ENCODE results near the gene TNFSF13.
A peak's percentile ranks its signal among the peaks of the same experiment; 100 is the strongest.

Gene TNFSF13, protein sequence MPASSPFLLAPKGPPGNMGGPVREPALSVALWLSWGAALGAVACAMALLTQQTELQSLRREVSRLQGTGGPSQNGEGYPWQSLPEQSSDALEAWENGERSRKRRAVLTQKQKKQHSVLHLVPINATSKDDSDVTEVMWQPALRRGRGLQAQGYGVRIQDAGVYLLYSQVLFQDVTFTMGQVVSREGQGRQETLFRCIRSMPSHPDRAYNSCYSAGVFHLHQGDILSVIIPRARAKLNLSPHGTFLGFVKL

DNA sequence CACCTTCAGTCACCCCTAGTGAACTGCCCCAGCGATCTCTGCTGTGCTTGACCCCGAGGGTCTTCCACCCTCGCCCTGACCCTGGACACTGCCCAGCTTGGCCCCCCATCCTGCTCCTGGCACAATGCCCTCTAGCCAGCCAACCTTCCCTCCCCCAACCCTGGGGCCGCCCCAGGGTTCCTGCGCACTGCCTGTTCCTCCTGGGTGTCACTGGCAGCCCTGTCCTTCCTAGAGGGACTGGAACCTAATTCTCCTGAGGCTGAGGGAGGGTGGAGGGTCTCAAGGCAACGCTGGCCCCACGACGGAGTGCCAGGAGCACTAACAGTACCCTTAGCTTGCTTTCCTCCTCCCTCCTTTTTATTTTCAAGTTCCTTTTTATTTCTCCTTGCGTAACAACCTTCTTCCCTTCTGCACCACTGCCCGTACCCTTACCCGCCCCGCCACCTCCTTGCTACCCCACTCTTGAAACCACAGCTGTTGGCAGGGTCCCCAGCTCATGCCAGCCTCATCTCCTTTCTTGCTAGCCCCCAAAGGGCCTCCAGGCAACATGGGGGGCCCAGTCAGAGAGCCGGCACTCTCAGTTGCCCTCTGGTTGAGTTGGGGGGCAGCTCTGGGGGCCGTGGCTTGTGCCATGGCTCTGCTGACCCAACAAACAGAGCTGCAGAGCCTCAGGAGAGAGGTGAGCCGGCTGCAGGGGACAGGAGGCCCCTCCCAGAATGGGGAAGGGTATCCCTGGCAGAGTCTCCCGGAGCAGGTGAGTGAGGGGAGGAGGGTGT, at the start of gene TNFSF13:
Gene TNFSF13 (plus strand): TSS at position 207 of the 776 bp plus-strand sequence. CDS start 290 bp downstream, at position 497.
- no peak for DNase-seq

DNA sequence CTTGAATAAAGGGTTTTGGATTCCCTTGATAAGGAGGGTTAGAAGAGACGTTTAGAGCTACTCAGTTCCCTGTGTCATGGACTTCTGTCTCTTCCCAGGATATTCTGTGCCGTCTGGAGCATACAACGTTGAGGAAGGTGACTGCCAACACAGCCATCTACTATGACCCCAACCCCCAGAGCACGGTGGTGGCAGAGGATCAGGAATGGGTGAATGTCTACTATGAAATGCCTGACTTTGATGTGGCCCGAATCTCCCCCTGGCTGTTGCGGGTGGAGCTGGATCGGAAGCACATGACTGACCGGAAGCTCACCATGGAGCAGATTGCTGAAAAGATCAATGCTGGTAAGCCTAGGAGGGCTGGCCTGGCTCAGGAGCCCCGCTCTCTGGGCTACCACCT, 49.7 kb upstream of the TNFSF13 start:
- no peak for DNase-seq

DNA sequence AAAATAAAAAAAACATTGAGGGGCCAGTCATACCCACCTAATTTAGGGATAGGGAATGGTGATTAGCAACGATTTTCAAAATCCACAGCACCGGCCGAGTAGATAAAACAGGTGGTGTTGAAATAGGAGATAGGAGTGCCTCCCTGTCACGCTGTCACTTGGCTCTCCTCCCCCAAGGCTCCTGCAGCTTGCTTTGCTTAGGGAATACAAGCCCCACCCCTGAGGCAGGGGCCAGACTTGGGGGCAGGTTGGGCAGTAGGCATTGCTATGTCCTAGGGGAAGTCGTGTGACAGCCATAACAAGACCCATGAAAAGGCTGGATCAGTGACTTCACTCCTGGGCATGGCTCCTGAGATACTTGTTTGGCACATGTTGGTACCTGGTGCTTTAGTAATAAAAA, 48.6 kb upstream of the TNFSF13 start:
- no peak for DNase-seq

DNA sequence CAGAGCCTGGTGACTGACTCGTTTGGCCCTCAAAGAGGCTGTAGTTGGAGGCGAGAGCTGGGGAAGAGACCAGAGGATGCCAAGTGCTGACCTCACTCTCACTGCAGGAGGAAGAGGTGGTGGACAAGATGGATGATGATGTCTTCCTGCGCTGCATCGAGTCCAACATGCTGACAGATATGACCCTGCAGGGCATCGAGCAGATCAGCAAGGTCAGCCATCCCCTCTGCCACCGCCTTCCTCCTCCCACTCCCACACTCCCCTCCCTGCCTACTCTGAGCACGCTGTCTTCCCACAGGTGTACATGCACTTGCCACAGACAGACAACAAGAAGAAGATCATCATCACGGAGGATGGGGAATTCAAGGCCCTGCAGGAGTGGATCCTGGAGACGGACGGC, 47.4 kb upstream of the TNFSF13 start:
- DNase-seq: no peak

DNA sequence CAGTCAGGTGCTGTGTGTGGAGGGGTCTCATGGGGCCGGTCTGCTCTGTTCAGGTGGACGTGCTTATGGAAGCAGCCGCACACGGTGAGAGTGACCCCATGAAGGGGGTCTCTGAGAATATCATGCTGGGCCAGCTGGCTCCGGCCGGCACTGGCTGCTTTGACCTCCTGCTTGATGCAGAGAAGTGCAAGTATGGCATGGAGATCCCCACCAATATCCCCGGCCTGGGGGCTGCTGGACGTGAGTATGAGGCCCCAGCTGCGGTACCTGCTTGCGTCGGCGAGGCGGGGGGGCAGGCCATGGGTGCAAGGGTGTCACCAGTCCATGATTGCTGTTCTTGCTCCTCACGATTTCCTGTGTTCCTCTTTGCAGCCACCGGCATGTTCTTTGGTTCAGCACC, 46.4 kb upstream of the TNFSF13 start:
- DNase-seq: no peak

DNA sequence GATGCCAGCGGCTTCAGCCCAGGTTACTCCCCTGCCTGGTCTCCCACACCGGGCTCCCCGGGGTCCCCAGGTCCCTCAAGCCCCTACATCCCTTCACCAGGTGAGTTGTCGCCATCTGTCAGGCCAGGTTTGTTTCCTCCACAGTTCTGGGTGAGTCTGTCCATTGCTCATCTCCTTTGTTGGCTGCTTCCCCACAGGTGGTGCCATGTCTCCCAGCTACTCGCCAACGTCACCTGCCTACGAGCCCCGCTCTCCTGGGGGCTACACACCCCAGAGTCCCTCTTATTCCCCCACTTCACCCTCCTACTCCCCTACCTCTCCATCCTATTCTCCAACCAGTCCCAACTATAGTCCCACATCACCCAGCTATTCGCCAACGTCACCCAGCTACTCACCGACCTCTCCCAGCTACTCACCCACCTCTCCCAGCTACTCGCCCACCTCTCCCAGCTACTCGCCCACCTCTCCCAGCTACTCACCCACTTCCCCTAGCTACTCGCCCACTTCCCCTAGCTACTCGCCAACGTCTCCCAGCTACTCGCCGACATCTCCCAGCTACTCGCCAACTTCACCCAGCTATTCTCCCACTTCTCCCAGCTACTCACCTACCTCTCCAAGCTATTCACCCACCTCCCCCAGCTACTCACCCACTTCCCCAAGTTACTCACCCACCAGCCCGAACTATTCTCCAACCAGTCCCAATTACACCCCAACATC, 45.6 kb upstream of the TNFSF13 start:
- no peak for DNase-seq

DNA sequence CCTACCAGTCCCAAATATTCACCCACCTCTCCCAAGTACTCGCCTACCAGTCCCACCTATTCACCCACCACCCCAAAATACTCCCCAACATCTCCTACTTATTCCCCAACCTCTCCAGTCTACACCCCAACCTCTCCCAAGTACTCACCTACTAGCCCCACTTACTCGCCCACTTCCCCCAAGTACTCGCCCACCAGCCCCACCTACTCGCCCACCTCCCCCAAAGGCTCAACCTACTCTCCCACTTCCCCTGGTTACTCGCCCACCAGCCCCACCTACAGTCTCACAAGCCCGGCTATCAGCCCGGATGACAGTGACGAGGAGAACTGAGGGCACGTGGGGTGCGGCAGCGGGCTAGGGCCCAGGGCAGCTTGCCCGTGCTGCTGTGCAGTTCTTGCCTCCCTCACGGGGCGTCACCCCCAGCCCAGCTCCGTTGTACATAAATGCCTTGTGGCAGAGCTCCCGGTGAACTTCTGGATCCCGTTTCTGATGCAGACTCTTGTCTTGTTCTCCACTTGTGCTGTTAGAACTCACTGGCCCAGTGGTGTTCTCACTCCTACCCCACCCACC, 44.6 kb upstream of the TNFSF13 start:
- no peak for DNase-seq

DNA sequence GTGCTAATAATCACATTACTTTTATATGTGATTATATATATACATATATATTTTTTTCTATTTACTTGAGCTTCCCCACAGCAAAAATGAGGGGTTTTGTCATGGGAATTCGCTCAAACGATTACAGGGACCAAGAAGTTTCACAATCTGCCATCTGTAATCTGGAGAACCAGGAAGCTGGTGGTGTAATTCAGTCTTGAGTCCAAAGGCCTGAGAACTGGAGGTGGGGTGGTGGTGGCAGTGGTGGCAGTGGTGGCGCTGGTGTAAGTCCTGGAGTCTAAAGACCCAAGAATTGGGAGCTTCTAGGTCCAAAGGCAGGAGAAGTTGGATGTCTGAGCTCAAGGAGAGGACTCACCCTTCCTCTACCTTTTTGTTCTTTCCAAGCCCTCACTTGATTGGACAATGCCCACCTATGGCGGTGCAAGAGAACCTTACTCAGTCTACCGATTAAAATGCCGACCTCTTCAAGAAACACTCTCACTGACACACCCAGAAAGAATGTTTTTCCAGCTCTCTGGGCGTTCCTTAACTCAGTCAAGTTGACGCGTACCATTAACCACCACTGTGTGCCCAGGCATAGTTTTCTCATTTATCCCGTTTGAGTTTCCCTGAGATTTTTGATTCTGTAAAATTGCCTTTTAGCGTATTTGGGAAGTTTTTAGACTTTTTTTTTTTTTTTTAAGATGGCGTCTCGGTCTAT, 42.5 kb upstream of the TNFSF13 start:
- DNase-seq: no peak

DNA sequence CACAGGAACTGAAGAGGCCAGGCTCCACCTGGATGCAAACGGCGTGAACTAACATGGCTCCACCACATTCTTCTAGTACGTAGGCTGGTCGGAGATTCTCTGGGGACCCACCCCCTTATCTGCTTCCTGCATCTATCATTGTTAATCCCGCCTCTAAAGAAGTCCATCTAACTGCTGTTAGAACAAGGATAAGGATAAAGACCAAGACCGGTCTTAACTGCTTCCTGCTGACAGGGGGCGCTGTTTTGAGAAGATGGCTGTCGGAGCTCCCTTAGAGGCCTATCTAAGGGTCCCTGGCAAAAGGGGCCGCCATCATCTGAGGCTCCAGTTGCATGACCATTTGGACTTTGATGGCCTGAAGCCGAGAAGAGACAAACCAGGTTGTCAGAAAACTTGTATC, 35.5 kb upstream of the TNFSF13 start:
- DNase-seq: no peak

DNA sequence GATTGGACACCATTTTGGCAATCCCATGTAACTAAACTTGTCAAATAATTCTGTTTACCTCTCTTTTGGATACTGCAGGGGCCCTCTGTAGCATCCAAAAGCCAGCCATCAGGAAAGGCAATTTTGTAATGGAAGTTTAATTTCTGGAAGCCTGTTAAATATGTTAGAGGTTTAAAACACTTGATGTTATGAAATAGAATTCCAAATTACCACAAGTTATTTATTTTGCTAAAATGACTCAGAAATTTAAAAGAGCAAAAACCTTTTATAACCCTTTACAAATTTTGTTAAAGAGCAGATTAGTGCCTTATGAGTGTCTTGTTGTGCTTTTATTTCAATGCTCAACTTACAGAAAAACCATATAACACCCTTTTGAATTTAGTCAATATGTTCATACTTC, 29.7 kb upstream of the TNFSF13 start:
- no peak for DNase-seq

DNA sequence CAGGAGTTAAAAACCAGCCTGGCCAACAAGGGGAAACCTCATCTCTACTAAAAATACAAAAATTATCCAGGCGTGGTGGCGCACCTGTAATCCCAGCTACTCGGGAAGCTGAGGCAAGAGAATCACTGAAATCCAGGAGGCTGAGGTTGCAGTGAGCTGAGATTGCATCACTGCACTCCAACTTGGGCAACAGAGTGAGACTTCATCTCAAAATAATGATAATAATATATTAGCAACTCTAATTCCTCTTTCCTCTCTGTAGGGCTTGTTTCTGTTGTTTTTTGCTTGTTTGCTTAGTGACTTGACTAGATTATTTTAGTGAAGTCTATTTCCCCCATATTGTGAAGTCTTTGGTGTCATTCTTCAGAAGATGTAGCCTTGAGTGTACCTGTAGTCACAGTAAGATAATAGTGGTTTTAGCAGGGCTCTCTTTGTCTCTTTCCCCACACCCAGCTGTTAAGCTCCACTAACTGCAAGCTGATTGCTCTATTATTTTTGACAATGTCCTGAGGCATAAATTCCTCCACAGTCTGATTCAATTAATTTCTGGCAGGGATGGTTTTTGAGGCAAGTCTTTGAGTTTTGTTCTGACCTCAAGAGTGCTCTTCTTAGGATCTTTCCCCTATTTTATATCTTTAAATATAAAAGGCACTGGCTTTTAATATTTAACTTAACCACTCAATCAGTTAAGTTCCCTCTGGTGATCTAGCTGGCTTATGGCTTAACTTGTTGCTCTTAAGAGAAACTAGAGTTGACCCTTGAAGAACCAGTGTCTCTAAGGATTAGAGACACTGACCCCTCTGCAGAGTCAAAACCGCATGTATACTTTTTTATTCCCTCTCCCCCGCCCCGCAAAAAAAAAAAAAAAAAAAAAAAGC, 28.3 kb upstream of the TNFSF13 start:
- DNase-seq: no peak

DNA sequence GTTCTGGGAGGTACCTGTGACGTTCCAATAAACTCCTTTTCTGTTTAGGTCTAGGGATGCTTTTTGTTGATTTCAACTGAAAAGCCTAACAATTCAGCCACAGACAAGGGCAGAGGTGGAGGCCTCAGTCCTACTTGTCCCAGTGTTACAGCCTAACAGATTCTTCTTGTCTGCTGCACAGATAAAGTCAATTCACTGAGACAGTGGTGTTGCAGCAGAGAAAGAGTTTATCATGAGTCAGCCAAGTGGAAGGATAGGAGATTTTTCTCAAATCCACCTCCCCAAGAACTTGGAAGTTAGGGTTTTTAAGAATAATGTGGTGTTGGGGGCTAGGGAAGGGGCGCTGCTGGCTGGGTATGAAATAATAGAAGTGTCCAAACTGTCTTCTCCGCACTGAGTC, 20.5 kb upstream of the TNFSF13 start:
- no peak for DNase-seq

DNA sequence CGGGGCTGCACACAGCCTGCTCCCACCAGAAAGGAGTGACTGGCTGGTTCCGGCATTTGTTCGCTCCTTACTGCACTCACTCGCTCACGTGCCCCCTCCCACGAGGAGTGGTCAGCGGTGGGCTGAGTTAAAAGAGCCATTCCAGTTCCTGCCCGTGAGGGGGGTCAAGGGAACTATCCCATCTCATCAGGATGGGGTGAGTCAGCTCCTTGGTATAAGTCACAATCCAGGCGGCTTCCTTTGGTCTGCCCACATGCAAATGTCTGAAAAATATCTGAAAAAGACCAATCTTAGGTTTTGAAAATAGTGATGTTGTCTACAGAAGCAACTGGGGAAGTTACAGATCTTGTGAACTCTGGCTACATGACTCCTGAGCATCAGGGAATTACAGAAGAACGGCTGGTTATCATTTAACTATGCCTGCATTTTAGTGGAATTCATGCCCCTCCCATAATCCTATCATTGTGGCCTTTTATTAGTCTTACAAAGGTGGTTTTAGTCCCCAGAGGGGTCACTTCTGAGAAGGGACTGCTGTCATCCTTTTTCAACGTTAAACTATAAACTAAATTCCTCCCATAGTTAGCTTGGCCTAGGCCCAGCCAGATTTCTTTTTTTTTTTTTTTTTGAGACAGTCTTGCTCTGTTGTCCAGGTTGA, 19.5 kb upstream of the TNFSF13 start:
- peak; percentile 48 for DNase-seq

DNA sequence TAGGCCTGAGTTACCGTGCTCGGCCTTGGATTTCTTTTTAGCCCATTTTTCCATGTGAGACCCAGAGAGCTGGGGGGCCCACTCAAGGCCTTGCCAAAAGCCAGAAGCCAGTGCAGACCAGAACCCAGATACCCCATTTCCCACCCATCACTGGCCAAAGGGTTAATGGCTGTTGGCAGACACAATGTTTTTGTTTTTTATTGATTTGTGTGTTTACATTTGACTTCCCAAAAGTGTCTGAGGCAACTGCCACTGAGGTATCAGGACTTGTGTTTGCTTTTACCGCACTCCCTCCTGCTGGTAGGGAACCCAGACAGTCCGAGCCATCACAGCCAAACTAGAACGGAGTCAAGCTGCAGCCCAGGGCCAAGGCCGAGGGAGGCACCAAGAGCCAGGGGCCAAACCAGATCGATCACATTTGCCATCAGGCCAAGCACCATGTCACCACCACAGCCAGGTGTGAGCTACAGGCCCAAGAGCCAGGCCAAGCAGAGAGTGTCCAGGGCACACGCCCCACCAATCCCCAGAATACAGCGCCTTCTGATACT, 17.4 kb upstream of the TNFSF13 start:
- no peak for DNase-seq

DNA sequence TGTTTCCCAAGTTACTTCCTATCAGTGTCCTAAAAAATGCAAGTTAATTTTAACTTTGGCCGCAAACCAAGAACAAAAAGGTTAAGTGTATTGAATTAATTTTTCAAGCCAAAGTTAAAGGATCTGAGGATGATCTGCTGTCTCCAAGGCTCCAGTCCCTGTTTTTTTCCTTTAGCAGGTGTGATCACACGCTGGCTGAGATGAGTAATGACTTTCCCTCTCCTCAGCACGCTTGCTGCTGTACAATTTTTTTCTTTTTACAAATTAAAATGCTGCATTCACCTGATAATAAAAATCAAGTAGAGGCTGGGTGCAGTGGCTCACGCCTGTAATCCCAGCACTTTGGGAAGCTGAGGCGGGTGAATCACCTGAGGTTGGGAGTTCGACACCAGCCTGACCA, 13.6 kb upstream of the TNFSF13 start:
- DNase-seq: no peak

DNA sequence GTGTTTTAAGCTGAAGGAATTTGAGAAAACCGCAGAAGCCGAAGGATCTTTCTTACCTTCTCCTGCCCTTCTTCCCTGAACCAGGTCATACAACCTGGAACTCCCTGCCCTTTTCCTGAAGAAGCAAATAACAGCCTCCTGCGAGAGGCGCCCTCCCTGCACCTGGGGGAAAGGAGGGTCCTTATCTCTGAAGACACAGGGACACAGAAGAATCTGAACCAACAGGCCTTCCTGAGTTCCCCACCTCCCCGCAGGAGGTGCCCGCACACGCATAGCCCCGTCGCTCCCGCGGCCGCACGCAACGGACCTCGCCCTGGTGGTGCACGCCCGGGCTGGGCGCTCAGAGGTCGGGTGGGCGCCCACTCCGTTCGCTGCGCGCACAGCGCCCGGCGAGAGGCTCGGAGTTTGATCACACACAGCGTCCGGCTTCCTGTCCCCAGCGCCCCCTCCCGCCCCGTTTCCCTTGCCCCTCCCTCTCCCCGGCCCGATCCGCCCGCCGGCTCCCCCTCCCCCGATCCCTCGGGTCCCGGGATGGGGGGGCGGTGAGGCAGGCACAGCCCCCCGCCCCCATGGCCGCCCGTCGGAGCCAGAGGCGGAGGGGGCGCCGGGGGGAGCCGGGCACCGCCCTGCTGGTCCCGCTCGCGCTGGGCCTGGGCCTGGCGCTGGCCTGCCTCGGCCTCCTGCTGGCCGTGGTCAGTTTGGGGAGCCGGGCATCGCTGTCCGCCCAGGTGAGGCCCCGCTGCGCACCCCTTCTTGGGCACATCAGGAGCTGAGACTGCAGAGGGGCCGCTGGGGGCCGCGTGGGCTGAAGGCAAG, 9.8 kb upstream of the TNFSF13 start, which contains the start of gene TNFSF12:
Gene TNFSF12 (plus strand): TSS at position 474 of the 816 bp plus-strand sequence. CDS start 96 bp downstream, at position 570.
- DNase-seq: peak; percentile 28

DNA sequence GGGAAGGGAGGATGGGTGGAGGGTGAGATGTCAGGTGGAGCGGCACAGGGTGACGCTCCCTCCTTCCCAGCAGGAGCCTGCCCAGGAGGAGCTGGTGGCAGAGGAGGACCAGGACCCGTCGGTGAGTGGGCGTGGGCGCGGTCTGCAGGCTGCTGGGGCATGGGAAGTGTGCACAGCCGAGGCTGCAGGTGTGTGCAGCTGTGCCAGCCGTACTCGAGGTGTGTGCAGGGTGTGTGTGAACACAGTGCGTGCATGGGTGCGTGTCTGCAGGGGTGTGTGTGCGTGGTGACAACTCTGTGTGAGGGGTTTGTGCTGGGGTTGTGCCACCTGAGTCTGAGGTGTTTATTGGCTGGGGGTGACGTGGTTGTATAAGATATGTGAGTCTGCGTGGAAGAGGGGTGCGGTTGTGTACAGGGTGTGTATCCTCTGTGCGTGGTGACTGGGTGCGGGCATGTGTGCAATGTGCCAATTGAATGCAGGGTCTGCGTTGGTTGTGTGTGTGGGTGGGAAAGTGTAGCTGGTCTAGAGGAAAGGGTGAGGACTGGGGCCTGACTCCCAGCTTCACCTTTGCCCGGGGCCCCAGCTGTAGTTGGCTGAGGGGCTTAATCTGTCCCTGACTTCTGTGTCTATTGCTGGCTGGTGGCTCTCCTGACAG, 9.0 kb upstream of the TNFSF13 start:
- no peak for DNase-seq

DNA sequence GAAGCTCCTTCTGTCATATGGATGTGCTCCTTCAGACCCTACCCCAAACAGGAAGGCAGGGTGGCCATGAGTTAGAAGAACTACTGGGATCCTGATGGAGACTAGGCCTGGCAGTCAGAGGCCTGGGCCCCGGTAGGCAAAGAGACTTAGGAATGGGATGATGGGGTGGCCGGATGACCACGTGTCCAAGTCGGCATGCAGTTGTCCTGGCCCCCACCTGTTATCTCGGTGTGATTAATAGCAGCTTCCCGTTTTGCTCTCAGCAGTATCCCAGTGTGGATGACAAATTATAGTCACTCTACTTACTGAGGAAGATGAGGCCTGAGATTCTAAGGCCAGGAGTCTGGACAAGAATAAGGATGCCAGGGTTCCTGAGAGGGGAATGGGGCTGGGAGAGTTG, 8.2 kb upstream of the TNFSF13 start:
- DNase-seq: no peak

DNA sequence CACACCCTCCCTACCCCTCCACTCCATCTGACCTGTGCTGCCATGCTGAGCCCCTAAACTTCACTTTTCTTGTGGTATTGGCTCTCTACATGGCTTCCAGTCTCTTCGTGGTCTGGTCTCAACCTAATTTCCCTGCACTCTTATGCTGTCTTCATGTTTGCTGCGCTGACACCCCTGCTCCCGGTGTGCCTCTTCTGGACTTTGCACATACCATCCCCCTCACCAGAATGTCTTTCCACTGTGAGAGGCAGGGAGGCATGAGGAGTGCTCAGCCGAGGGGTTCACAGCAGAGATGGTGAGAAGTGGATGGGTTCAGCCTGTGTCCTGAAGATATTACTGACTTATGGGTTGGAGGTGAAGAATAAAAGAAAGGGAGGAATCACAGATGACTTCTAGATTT, 7.2 kb upstream of the TNFSF13 start:
- no peak for DNase-seq
